HCT116 (cell line): ENCODE data around the gene ALG10B. TPM values are rescaled to one million over a fixed set of nuclear protein-coding genes. Genes with fewer than 3 reads are reported as not detected.
A peak's percentile ranks its signal among the peaks of the same experiment; 100 is the strongest.
"Not testable (repeated sequence)": the region's sequence is repeated elsewhere in the genome, so short reads cannot be mapped to it uniquely, and the experiment has no call there.

Experiments
- ATAC-seq: fragments of 200-7000 bp; cut with Tn5 transposase; 2 replicates; pipeline ENCODE4 v1.9.1; 2020; ENCODE audit warnings: mild to moderate bottlenecking, moderate library complexity
- BruUV-seq: library from RNA; stranded (reverse); fragments of 400-500 nt; replicated peaks from 2 replicates; lab custom pipeline; 2021; lab: Mats Ljungman, UMichigan
- CTCF ChIA-PET: fragments of 300-600 bp; sonication (Branson Sonifier 250); formaldehyde crosslinking; loops from one replicate; lab custom pipeline; 2021; ENCODE audit warnings: antibody characterized with exemption; lab: Charles Lee
- POLR2A ChIA-PET: fragments of 300-600, 350-600 bp; sonication (Branson Sonifier 250); formaldehyde crosslinking; loops from one replicate; lab custom pipeline; 2021; ENCODE audit warnings: antibody characterized with exemption; lab: Charles Lee
- RAD21 ChIA-PET, 2 experiments: fragments of 300-600 bp; sonication (Branson Sonifier 250); formaldehyde crosslinking; loops; one replicate each; lab custom pipeline; 2023; ENCODE audit warnings: low total read pairs in 2 of 2; ENCODE audit not compliant: uncharacterized antibody in 2 of 2, unreplicated experiment in 2 of 2, low non-redundant PET in 1 of 2; lab: Charles Lee
- DNase-seq: peaks from one replicate; pipeline ENCODE4 v3.0.0-alpha.2; 2010; ENCODE audit warnings: low read depth, low spot score
- H2AFZ ChIP-seq: fragments of 200-600 bp; shearing (Covaris generic), sonication (generic); 2 replicates; pipeline ENCODE4 v1.6.1; 2017; ENCODE audit warnings: low read depth, mixed run types, mixed read lengths, antibody characterized with exemption, low read length; ENCODE audit not compliant: poor library complexity, severe bottlenecking
- H3K27ac ChIP-seq: 2 replicates; pipeline ENCODE4 v1.5.1; 2012; ENCODE audit warnings: low read depth, low read length
- H3K27me3 ChIP-seq: fragments of 200-600 bp; sonication (generic); 2 replicates; pipeline ENCODE4 v1.6.1; 2016; ENCODE audit warnings: mixed run types, low read length, mixed read lengths; ENCODE audit not compliant: insufficient read depth
- H3K36me3 ChIP-seq, 2 experiments: fragments of 200-500 bp in 1 of 2; fragments of 200-600 bp in 1 of 2; sonication (Bioruptor generic) in 1 of 2; sonication (generic) in 1 of 2; 2 replicates each; pipeline versions ENCODE4 v1.5.1 to v1.6.1; 2014 to 2016; ENCODE audit warnings: low read length in 2 of 2, inconsistent platforms in 1 of 2, mixed read lengths in 1 of 2, mixed run types in 1 of 2; ENCODE audit not compliant: insufficient read depth in 2 of 2, control insufficient read depth in 1 of 2
- H3K4me1 ChIP-seq, 2 experiments: fragments of 200-600 bp in 1 of 2; sonication (generic) in 1 of 2; 2 replicates each; pipeline versions ENCODE4 v1.5.1 to v1.6.1; 2012 to 2017; ENCODE audit warnings: low read length in 2 of 2, inconsistent platforms in 1 of 2, mild to moderate bottlenecking in 1 of 2, mixed read lengths in 1 of 2, mixed run types in 1 of 2, moderate library complexity in 1 of 2; ENCODE audit not compliant: insufficient read depth in 2 of 2, control insufficient read depth in 1 of 2
- H3K4me2 ChIP-seq: fragments of 200-600 bp; sonication (generic); 2 replicates; pipeline ENCODE4 v1.6.1; 2017; ENCODE audit warnings: mixed run types, low read length, mixed read lengths
- H3K4me3 ChIP-seq, 2 experiments: fragments of 200-600 bp in 1 of 2; sonication (generic) in 1 of 2; replicated peaks in 1 of 2; 2 replicates each; pipeline ENCODE4 v1.5.1; 2011 to 2016; ENCODE audit warnings: low read length in 2 of 2, control low read depth in 1 of 2, low read depth in 1 of 2, mild to moderate bottlenecking in 1 of 2, mixed read lengths in 1 of 2, mixed run types in 1 of 2
- H3K79me2 ChIP-seq: fragments of 200-600 bp; sonication (generic); 2 replicates; pipeline ENCODE4 v1.6.1; 2017; ENCODE audit warnings: mild to moderate bottlenecking, mixed run types, low read length, moderate library complexity, mixed read lengths; ENCODE audit not compliant: insufficient read depth
- H3K9ac ChIP-seq: fragments of 200-600 bp; sonication (generic); 2 replicates; pipeline ENCODE4 v1.6.1; 2016; ENCODE audit warnings: low read length, mixed read lengths
- H3K9me2 ChIP-seq: fragments of 200-600 bp; sonication (generic), shearing (Covaris generic); 2 replicates; pipeline ENCODE4 v1.6.1; 2017; ENCODE audit warnings: mixed run types, mild to moderate bottlenecking, moderate library complexity; ENCODE audit not compliant: insufficient read depth
- H3K9me3 ChIP-seq, 2 experiments: fragments of 200-500 bp in 1 of 2; fragments of 200-600 bp in 1 of 2; sonication (Bioruptor generic) in 1 of 2; sonication (generic) in 1 of 2; 2 replicates each; pipeline ENCODE4 v1.6.1; 2014 to 2017; ENCODE audit warnings: low read length in 2 of 2, mixed read lengths in 2 of 2, inconsistent platforms in 1 of 2, low read depth in 1 of 2, mild to moderate bottlenecking in 1 of 2, mixed run types in 1 of 2, moderate library complexity in 1 of 2; ENCODE audit not compliant: control insufficient read depth in 1 of 2, insufficient read depth in 1 of 2
- H4K20me1 ChIP-seq: fragments of 200-600 bp; sonication (generic), shearing (Covaris generic); 2 replicates; pipeline ENCODE4 v1.6.1; 2017; ENCODE audit warnings: mixed run types, mild to moderate bottlenecking, moderate library complexity; ENCODE audit not compliant: insufficient read depth
- CBX3 ChIP-seq: IDR thresholded peaks from 2 replicates; pipeline ENCODE4 v1.6.1; 2012; ENCODE audit warnings: low read depth
- CTCF ChIP-seq, 3 experiments: fragments of 200-600 bp in 1 of 3; sonication (generic) in 1 of 3; IDR thresholded peaks in 2 of 3; conservative IDR thresholded peaks in 1 of 3; 2 replicates each; pipeline ENCODE4 v1.5.1; 2012 to 2017; ENCODE audit warnings: low read depth in 2 of 3, low read length in 2 of 3, antibody characterized with exemption in 1 of 3, borderline replicate concordance in 1 of 3, control low read depth in 1 of 3, mild to moderate bottlenecking in 1 of 3, mixed read lengths in 1 of 3, mixed run types in 1 of 3, moderate library complexity in 1 of 3; ENCODE audit not compliant: insufficient read depth in 1 of 3
- RAD21 ChIP-seq: IDR thresholded peaks from 2 replicates; pipeline ENCODE4 v1.6.1; 2012; ENCODE audit warnings: low read depth, mild to moderate bottlenecking
- intact Hi-C: fragments of 100-400 bp; cut with micrococcal nuclease; formaldehyde crosslinking; loops from 2 replicates; pipeline ENCODE4 v1.10.0; 2022
- total RNA-seq: library from RNA; stranded (reverse); gene quantifications from one replicate; pipeline ENCODE4 v1.2.1, GENCODE V29; 2021; ENCODE audit not compliant: unreplicated experiment

The ALG10B gene
- total RNA-seq, 1 experiment from 2014 or later = 9.0 TPM

GRCh38 chr12:38328306-38328895, 11.8 kb downstream of the ALG10B start:
- intact Hi-C loops = loop anchor here (1.0 kb wide), 2 partner anchors 775 to 945 kb away; no protein-coding TSS in a partner anchor
- CTCF ChIA-PET = interaction anchor here (0.7 to 3.0 kb wide), 3 partner anchors 775 to 944 kb away, joined by 3 to 11 read pairs (median 6); no protein-coding TSS in a partner anchor
- no peak overlapping the region for H3K4me3 ChIP-seq
- H3K27me3 ChIP-seq = no peaks in the 10 kb centered on the region
- RAD21 ChIA-PET = no interaction called here
- no peak overlapping the region for H3K4me2 ChIP-seq
- H3K9me2 ChIP-seq = no peaks in the 10 kb centered on the region
- H4K20me1 ChIP-seq = no peaks in the 10 kb centered on the region
- no peaks in the 10 kb centered on the region for H3K36me3 ChIP-seq
- DNase-seq = peak; percentile 24
- no peak overlapping the region for H3K27ac ChIP-seq
- H3K9me3 ChIP-seq = no peaks in the 10 kb centered on the region
- POLR2A ChIA-PET = no interaction called here
- TF ChIP-seq CTCF (IDR thresholded peaks at IDR 0.05 in 2 of 3, conservative IDR thresholded peaks at IDR 0.05 in 1 of 3; ENCODE audit: borderline replicate concordance in 1 of 3, insufficient read depth in 1 of 3, low read depth in 2 of 3, low read length in 2 of 3) (peak; percentile 37 to 58 (median 42); a peak in 4 of 6 replicates), CBX3 (no peak), RAD21 (peak; percentile 66)
- TF ChIP-seq, all 23 proteins: peak for 2
- Histone ChIP-seq H3K79me2 (no peaks in the 10 kb centered on the region), H3K4me1 (no peaks in the 10 kb centered on the region), H3K9ac (no peak overlapping the region), H2AFZ (no peak overlapping the region)
- no peak for ATAC-seq
- no TSS peak for BruUV-seq

- H3K4me3 ChIP-seq, CTCF ChIA-PET: not testable (repeated sequence)
- intact Hi-C loops = loop anchor here (2.0 kb wide), 1 partner anchor 576 kb away; no protein-coding TSS in a partner anchor
Observed at GRCh38 chr12:38330414-38330813, 13.8 kb downstream of the ALG10B start.

More at GRCh38 chr12:38330414-38330813, 13.8 kb downstream of the ALG10B start:
- H3K27ac ChIP-seq, H3K27me3 ChIP-seq, H3K9me2 ChIP-seq, ATAC-seq, H3K4me2 ChIP-seq, RAD21 ChIA-PET, BruUV-seq, H3K36me3 ChIP-seq, POLR2A ChIA-PET, H3K9me3 ChIP-seq, H2AFZ ChIP-seq, H3K79me2 ChIP-seq, H4K20me1 ChIP-seq, DNase-seq, H3K4me1 ChIP-seq, H3K9ac ChIP-seq: not testable (repeated sequence)
